GM23338 (cell line): ENCODE measurements around the gene CNIH3. TPM values are rescaled to one million over a fixed set of nuclear protein-coding genes. Genes with fewer than 3 reads are reported as not detected.
A peak's percentile ranks its signal among the peaks of the same experiment; 100 is the strongest.

Source experiments
- ATAC-seq: fragments of 200-7000 bp; cut with Tn5 transposase; 3 replicates; pipeline ENCODE4 v1.9.1; 2020
- DNase-seq: peaks from one replicate; pipeline ENCODE4 v3.0.0-alpha.2; 2015; ENCODE audit warnings: low spot score
- H2AFZ ChIP-seq: fragments of 200-600 bp; sonication (generic); 2 replicates; pipeline ENCODE4 v1.8.0; 2016; ENCODE audit warnings: antibody characterized with exemption, mild to moderate bottlenecking, moderate library complexity
- H3F3A ChIP-seq: fragments of 200-600 bp; sonication (generic); replicated peaks from 2 replicates; pipeline ENCODE4 v1.8.0; 2017; ENCODE audit warnings: antibody characterized with exemption, mixed run types, low read depth
- H3K27ac ChIP-seq: fragments of 200-600 bp; sonication (generic); 2 replicates; pipeline ENCODE4 v1.6.1; 2016; ENCODE audit warnings: low read depth
- H3K27me3 ChIP-seq: fragments of 200-600 bp; sonication (generic); 2 replicates; pipeline ENCODE4 v1.8.0; 2016; ENCODE audit warnings: mild to moderate bottlenecking, mixed run types, moderate library complexity; ENCODE audit not compliant: insufficient read depth
- H3K36me3 ChIP-seq: fragments of 200-600 bp; sonication (generic); 2 replicates; pipeline ENCODE4 v1.8.0; 2016; ENCODE audit warnings: mild to moderate bottlenecking; ENCODE audit not compliant: insufficient read depth
- H3K4me1 ChIP-seq: fragments of 200-600 bp; sonication (generic); 2 replicates; pipeline ENCODE4 v1.8.0; 2016; ENCODE audit warnings: mild to moderate bottlenecking, moderate library complexity; ENCODE audit not compliant: insufficient read depth
- H3K4me2 ChIP-seq: fragments of 200-600 bp; sonication (generic); 2 replicates; pipeline ENCODE4 v1.7.1; 2017; ENCODE audit warnings: mixed run types
- H3K4me3 ChIP-seq: fragments of 200-600 bp; sonication (generic); 2 replicates; pipeline ENCODE4 v1.6.1; 2016; ENCODE audit warnings: mixed run types
- H3K79me2 ChIP-seq: fragments of 200-600 bp; sonication (generic); replicated peaks from 2 replicates; pipeline ENCODE4 v1.8.0; 2017; ENCODE audit warnings: mild to moderate bottlenecking; ENCODE audit not compliant: insufficient read depth
- H3K9me2 ChIP-seq: fragments of 200-600 bp; sonication (generic); 2 replicates; pipeline ENCODE4 v1.8.0; 2017; ENCODE audit not compliant: insufficient read depth
- H4K20me1 ChIP-seq: fragments of 200-600 bp; sonication (generic); replicated peaks from 2 replicates; pipeline ENCODE4 v1.8.0; 2017; ENCODE audit warnings: mild to moderate bottlenecking; ENCODE audit not compliant: insufficient read depth
- H3K27ac Mint-ChIP-seq: 2 replicates; pipeline ENCODE4 v1.8.0; 2020; ENCODE audit warnings: inconsistent platforms, mild to moderate bottlenecking, moderate library complexity, mixed read lengths
- H3K27me3 Mint-ChIP-seq: 3 replicates; pipeline ENCODE4 v1.8.0; 2022; ENCODE audit warnings: low read depth, mild to moderate bottlenecking, moderate library complexity, mixed read lengths, inconsistent platforms; ENCODE audit not compliant: insufficient read depth, poor library complexity
- H3K36me3 Mint-ChIP-seq: 3 replicates; pipeline ENCODE4 v1.8.0; 2021; ENCODE audit warnings: low read depth, mild to moderate bottlenecking, inconsistent platforms, moderate library complexity, mixed read lengths
- H3K4me1 Mint-ChIP-seq: 3 replicates; pipeline ENCODE4 v1.8.0; 2020; ENCODE audit warnings: mild to moderate bottlenecking, inconsistent platforms, mixed read lengths
- H3K4me3 Mint-ChIP-seq: 3 replicates; pipeline ENCODE4 v1.8.0; 2021; ENCODE audit warnings: moderate library complexity, mild to moderate bottlenecking, inconsistent platforms, mixed read lengths
- H3K9me3 Mint-ChIP-seq: 3 replicates; pipeline ENCODE4 v1.8.0; 2020; ENCODE audit warnings: moderate library complexity, mild to moderate bottlenecking, inconsistent platforms, mixed read lengths
- CREB1 ChIP-seq: fragments of 250-450 bp; sonication (Bioruptor Pico); IDR thresholded peaks from 2 replicates; pipeline ENCODE4 v1.5.0; 2020; ENCODE audit warnings: low read depth, mild to moderate bottlenecking, moderate library complexity
- EZH2 ChIP-seq: fragments of 200-600 bp; sonication (generic); IDR thresholded peaks from one replicate; pipeline ENCODE4 v1.8.0; 2017; ENCODE audit warnings: antibody characterized with exemption, mild to moderate bottlenecking, low read depth; ENCODE audit not compliant: unreplicated experiment
- EZH2phosphoT487 ChIP-seq: fragments of 200-600 bp; sonication (generic); IDR thresholded peaks from one replicate; pipeline ENCODE4 v1.8.1; 2018; ENCODE audit warnings: antibody characterized with exemption; ENCODE audit not compliant: unreplicated experiment
- JUNB ChIP-seq: IDR thresholded peaks from one replicate; pipeline ENCODE4 v1.6.1; 2016; ENCODE audit warnings: antibody characterized with exemption; ENCODE audit not compliant: unreplicated experiment
- NANOG ChIP-seq: IDR thresholded peaks from 2 replicates; pipeline ENCODE4 v1.6.1; 2016; ENCODE audit warnings: antibody characterized with exemption, borderline replicate concordance
- POLR2AphosphoS5 ChIP-seq: IDR thresholded peaks from 2 replicates; pipeline ENCODE4 v1.6.1; 2016; ENCODE audit warnings: antibody characterized with exemption, low read depth
- STAT1 ChIP-seq: IDR thresholded peaks from one replicate; pipeline ENCODE4 v1.6.1; 2016; ENCODE audit warnings: antibody characterized with exemption; ENCODE audit not compliant: unreplicated experiment
- ZNF114 ChIP-seq: fragments of 250-450 bp; sonication (Bioruptor Pico); IDR thresholded peaks from 2 replicates; pipeline ENCODE4 v1.5.0; 2020; ENCODE audit warnings: mild to moderate bottlenecking, moderate library complexity
- ZNF331 ChIP-seq: fragments of 250-450 bp; sonication (Bioruptor Pico); IDR thresholded peaks from 2 replicates; pipeline ENCODE4 v1.5.0; 2020; ENCODE audit warnings: low read depth, mild to moderate bottlenecking, moderate library complexity
- polyA plus RNA-seq: library from polyadenylated mRNA; unstranded; fragments of >200 nt; fragmentation: Nextera tagmentation; extraction: Ambion mirVana; gene quantifications from 2 replicates; pipeline ENCODE4 v1.2.1, GENCODE V29; 2016
- total RNA-seq: library from RNA; depleted of rRNA; stranded (reverse); fragments of >200 nt; shearing (Covaris generic); gene quantifications from 2 replicates; pipeline ENCODE4 v1.2.3, GENCODE V29; 2014
- TF ChIP-seq, protein P1 (sequence below): fragments of 250-450 bp; sonication (Bioruptor Pico); IDR thresholded peaks from 2 replicates; pipeline ENCODE4 v1.5.0; 2020; ENCODE audit warnings: mild to moderate bottlenecking, moderate library complexity
- TF ChIP-seq, protein P2 (sequence below), 2 experiments: fragments of 200-600 bp in 1 of 2; sonication (generic) in 1 of 2; conservative IDR thresholded peaks; 2 replicates each; pipeline versions ENCODE4 v1.5.1 to v1.6.1; 2016 to 2017; ENCODE audit warnings: antibody characterized with exemption in 2 of 2, low read depth in 2 of 2, mild to moderate bottlenecking in 2 of 2, moderate library complexity in 1 of 2
- TF ChIP-seq, protein P3 (sequence below): IDR thresholded peaks from 2 replicates; pipeline ENCODE4 v1.6.1; 2016; ENCODE audit warnings: antibody characterized with exemption
- TF ChIP-seq, protein P4 (sequence below): IDR thresholded peaks from one replicate; pipeline ENCODE4 v1.6.1; 2018; ENCODE audit warnings: antibody characterized with exemption; ENCODE audit not compliant: unreplicated experiment

Gene CNIH3
- total and polyA plus RNA-seq, 2 experiments from 2014 or later = 3.6 to 5.1 TPM

DNA sequence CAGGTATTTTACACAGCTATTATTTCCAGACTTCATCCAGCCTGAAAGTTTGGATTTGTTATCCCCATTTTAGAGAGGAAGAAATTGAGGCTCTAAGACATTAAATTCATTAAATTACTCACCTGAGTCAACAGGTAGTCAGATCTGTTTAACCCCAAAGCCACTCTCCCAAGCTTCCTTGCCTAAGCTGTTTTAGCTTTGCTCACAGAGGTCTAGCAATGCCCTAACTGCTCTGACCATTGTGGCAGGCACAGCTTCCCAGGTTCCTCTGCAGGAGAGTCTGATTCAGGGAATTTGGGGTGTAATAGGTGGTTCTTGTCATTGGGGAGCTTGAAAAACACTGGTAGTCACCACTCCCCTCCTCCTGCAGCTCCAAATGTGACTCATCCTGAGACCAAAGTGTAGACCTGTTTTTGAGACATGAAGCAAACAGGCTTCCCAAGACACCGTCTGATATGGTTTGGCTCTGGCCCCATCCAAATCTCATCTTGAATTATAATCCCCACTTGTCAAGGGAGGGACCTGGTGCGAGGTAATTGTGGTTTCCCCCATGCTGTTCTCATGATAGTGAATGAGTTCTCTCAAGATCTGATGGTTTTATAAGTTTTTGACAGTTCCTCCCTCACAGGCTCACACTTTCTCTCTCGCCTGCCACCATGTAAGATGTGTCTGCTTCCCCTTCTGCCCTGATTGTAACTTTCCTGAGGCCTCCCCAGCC lies 170.6 kb downstream of the CNIH3 start:
- Mint-ChIP-seq H3K4me1 (peaks cover 16% of the 10 kb centered on the region), H3K27me3 (no peaks in the 10 kb centered on the region), H3K9me3 (no peaks in the 10 kb centered on the region; the same call in 2 of the 3 replicates), H3K36me3 (no peaks in the 10 kb centered on the region), H3K4me3 (no peak overlapping the region), H3K27ac (no peak overlapping the region)
- H3K4me3 ChIP-seq = no peak overlapping the region
- H3K27ac ChIP-seq = no peak overlapping the region
- DNase-seq (no peak), ATAC-seq (no peak)
- TF ChIP-seq JUNB (no peak), ZNF331 (CRISPR knock-in tag) (no peak), CREB1 (no peak), EZH2phosphoT487 (no peak), STAT1 (no peak), POLR2AphosphoS5 (no peak), EZH2 (no peak), NANOG (no peak), ZNF114 (no peak)
- TF ChIP-seq, protein P1, sequence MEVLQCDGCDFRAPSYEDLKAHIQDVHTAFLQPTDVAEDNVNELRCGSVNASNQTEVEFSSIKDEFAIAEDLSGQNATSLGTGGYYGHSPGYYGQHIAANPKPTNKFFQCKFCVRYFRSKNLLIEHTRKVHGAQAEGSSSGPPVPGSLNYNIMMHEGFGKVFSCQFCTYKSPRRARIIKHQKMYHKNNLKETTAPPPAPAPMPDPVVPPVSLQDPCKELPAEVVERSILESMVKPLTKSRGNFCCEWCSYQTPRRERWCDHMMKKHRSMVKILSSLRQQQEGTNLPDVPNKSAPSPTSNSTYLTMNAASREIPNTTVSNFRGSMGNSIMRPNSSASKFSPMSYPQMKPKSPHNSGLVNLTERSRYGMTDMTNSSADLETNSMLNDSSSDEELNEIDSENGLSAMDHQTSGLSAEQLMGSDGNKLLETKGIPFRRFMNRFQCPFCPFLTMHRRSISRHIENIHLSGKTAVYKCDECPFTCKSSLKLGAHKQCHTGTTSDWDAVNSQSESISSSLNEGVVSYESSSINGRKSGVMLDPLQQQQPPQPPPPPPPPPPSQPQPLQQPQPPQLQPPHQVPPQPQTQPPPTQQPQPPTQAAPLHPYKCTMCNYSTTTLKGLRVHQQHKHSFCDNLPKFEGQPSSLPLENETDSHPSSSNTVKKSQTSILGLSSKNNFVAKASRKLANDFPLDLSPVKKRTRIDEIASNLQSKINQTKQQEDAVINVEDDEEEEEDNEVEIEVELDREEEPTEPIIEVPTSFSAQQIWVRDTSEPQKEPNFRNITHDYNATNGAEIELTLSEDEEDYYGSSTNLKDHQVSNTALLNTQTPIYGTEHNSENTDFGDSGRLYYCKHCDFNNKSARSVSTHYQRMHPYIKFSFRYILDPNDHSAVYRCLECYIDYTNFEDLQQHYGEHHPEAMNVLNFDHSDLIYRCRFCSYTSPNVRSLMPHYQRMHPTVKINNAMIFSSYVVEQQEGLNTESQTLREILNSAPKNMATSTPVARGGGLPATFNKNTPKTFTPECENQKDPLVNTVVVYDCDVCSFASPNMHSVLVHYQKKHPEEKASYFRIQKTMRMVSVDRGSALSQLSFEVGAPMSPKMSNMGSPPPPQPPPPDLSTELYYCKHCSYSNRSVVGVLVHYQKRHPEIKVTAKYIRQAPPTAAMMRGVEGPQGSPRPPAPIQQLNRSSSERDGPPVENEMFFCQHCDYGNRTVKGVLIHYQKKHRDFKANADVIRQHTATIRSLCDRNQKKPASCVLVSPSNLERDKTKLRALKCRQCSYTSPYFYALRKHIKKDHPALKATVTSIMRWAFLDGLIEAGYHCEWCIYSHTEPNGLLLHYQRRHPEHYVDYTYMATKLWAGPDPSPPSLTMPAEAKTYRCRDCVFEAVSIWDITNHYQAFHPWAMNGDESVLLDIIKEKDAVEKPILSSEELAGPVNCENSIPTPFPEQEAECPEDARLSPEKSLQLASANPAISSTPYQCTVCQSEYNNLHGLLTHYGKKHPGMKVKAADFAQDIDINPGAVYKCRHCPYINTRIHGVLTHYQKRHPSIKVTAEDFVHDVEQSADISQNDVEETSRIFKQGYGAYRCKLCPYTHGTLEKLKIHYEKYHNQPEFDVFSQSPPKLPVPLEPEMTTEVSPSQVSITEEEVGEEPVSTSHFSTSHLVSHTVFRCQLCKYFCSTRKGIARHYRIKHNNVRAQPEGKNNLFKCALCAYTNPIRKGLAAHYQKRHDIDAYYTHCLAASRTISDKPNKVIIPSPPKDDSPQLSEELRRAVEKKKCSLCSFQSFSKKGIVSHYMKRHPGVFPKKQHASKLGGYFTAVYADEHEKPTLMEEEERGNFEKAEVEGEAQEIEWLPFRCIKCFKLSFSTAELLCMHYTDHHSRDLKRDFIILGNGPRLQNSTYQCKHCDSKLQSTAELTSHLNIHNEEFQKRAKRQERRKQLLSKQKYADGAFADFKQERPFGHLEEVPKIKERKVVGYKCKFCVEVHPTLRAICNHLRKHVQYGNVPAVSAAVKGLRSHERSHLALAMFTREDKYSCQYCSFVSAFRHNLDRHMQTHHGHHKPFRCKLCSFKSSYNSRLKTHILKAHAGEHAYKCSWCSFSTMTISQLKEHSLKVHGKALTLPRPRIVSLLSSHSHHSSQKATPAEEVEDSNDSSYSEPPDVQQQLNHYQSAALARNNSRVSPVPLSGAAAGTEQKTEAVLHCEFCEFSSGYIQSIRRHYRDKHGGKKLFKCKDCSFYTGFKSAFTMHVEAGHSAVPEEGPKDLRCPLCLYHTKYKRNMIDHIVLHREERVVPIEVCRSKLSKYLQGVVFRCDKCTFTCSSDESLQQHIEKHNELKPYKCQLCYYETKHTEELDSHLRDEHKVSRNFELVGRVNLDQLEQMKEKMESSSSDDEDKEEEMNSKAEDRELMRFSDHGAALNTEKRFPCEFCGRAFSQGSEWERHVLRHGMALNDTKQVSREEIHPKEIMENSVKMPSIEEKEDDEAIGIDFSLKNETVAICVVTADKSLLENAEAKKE (CRISPR knock-in tag) = no peak
- TF ChIP-seq, protein P2, sequence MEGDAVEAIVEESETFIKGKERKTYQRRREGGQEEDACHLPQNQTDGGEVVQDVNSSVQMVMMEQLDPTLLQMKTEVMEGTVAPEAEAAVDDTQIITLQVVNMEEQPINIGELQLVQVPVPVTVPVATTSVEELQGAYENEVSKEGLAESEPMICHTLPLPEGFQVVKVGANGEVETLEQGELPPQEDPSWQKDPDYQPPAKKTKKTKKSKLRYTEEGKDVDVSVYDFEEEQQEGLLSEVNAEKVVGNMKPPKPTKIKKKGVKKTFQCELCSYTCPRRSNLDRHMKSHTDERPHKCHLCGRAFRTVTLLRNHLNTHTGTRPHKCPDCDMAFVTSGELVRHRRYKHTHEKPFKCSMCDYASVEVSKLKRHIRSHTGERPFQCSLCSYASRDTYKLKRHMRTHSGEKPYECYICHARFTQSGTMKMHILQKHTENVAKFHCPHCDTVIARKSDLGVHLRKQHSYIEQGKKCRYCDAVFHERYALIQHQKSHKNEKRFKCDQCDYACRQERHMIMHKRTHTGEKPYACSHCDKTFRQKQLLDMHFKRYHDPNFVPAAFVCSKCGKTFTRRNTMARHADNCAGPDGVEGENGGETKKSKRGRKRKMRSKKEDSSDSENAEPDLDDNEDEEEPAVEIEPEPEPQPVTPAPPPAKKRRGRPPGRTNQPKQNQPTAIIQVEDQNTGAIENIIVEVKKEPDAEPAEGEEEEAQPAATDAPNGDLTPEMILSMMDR (conservative IDR thresholded peaks at IDR 0.05; ENCODE audit: low read depth in 2 of 2) = no peak
- TF ChIP-seq, protein P3, sequence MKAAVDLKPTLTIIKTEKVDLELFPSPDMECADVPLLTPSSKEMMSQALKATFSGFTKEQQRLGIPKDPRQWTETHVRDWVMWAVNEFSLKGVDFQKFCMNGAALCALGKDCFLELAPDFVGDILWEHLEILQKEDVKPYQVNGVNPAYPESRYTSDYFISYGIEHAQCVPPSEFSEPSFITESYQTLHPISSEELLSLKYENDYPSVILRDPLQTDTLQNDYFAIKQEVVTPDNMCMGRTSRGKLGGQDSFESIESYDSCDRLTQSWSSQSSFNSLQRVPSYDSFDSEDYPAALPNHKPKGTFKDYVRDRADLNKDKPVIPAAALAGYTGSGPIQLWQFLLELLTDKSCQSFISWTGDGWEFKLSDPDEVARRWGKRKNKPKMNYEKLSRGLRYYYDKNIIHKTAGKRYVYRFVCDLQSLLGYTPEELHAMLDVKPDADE = no peak
- TF ChIP-seq, protein P4, sequence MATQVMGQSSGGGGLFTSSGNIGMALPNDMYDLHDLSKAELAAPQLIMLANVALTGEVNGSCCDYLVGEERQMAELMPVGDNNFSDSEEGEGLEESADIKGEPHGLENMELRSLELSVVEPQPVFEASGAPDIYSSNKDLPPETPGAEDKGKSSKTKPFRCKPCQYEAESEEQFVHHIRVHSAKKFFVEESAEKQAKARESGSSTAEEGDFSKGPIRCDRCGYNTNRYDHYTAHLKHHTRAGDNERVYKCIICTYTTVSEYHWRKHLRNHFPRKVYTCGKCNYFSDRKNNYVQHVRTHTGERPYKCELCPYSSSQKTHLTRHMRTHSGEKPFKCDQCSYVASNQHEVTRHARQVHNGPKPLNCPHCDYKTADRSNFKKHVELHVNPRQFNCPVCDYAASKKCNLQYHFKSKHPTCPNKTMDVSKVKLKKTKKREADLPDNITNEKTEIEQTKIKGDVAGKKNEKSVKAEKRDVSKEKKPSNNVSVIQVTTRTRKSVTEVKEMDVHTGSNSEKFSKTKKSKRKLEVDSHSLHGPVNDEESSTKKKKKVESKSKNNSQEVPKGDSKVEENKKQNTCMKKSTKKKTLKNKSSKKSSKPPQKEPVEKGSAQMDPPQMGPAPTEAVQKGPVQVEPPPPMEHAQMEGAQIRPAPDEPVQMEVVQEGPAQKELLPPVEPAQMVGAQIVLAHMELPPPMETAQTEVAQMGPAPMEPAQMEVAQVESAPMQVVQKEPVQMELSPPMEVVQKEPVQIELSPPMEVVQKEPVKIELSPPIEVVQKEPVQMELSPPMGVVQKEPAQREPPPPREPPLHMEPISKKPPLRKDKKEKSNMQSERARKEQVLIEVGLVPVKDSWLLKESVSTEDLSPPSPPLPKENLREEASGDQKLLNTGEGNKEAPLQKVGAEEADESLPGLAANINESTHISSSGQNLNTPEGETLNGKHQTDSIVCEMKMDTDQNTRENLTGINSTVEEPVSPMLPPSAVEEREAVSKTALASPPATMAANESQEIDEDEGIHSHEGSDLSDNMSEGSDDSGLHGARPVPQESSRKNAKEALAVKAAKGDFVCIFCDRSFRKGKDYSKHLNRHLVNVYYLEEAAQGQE = no peak
- H3K27me3 ChIP-seq = peaks cover 9% of the 10 kb centered on the region; the same call in 1 of the 2 replicates
- peaks cover 10% of the 10 kb centered on the region; the same call in 1 of the 2 replicates for H3K4me1 ChIP-seq
- no peak overlapping the region for H3K4me2 ChIP-seq
- H4K20me1 ChIP-seq = no peaks in the 10 kb centered on the region
- no peaks in the 10 kb centered on the region for H3K36me3 ChIP-seq
- no peaks in the 10 kb centered on the region for H3F3A ChIP-seq
- no peaks in the 10 kb centered on the region for H3K79me2 ChIP-seq
- H3K9me2 ChIP-seq = no peaks in the 10 kb centered on the region
- H2AFZ ChIP-seq = peak overlapping the region; percentile 52; the same call in 1 of the 2 replicates
